Epithelial cell of prostate (primary cell): ENCODE measurements around the gene PCSK1N.
"Not testable (repeated sequence)": the region's sequence is repeated elsewhere in the genome, so short reads cannot be mapped to it uniquely, and the experiment has no call there.

ENCODE experiments used
- DNase-seq: peaks from one replicate; pipeline ENCODE4 v3.0.0-alpha.2; 2011; ENCODE audit warnings: low read depth, low spot score
- H3K27ac ChIP-seq: fragments of 450-650 bp; 2 replicates; pipeline ENCODE4 v1.5.1; 2017; ENCODE audit warnings: mild to moderate bottlenecking

The PCSK1N gene

DNA sequence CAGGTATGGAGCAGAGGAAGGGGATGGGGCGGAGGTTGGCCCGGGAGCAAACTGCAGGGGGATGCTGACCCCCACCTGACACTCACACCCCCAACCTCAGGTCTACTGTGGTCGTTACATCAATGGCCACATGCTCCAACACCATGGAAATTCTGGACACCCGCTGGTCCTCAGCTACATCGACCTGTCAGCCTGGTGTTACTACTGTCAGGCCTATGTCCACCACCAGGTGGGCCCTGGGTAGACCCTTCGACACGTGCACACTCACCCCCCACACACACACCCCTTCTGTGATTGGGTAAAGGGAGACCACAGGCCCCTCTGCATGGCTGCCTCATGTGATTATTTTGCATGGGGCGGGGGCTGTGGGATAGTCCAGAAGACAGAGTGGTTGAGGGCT, 11.3 kb downstream of the PCSK1N start:
- no peak for DNase-seq

DNA sequence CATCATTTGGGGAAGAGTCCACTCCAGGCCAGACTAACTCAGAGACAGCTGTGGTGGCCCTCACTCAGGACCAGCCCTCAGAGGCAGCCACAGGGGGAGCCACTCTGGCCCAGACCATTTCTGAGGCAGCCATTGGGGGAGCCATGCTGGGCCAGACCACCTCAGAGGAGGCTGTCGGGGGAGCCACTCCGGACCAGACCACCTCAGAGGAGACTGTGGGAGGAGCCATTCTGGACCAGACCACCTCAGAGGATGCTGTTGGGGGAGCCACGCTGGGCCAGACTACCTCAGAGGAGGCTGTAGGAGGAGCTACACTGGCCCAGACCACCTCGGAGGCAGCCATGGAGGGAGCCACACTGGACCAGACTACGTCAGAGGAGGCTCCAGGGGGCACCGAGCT, 12.4 kb downstream of the PCSK1N start:
- H3K27ac ChIP-seq: no peak overlapping the region
- no peak for DNase-seq

More for the DNA sequence above, 11.3 kb downstream of the PCSK1N start:
- no peak overlapping the region for H3K27ac ChIP-seq

DNA sequence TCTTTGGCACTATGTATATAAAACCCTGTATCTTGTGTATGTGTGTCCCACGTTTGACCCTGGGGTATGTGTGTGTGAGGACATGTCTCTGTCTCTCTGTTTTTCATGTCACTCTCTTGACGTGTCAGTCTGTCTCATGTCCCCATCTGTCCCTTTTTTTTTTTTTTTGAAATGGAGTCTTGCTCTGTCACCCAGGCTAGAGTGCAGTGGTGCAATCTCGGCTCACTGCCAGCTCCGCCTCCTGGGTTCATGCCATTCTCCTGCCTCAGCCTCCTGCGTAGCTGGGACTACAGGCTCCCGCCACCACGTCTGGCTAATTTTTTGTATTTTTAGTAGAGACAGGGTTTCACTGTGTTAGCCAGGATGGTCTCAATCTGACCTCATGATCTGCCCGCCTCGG, 16.0 kb downstream of the PCSK1N start:
- DNase-seq, H3K27ac ChIP-seq: not testable (repeated sequence)

DNA sequence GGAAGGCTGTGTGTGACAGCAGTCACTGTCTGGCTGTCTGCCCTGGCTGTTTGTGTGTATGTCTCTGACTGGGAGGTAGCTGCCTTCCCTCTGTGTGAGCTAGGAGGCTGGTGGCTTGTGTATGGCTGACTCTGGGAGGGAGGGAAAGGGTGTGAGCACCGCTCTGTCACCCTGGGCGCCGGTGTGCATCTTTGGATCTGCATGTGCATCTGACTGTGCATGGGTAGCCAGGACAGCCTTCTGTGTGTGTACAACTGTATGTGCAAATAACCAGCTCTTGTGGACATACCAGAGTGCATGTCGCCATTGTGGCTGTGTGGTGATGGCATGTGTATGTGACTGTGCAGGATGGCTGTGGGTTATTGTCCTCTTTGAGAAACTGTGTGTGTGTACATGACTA, 16.5 kb downstream of the PCSK1N start:
- no peak for DNase-seq
- no peak overlapping the region for H3K27ac ChIP-seq

DNA sequence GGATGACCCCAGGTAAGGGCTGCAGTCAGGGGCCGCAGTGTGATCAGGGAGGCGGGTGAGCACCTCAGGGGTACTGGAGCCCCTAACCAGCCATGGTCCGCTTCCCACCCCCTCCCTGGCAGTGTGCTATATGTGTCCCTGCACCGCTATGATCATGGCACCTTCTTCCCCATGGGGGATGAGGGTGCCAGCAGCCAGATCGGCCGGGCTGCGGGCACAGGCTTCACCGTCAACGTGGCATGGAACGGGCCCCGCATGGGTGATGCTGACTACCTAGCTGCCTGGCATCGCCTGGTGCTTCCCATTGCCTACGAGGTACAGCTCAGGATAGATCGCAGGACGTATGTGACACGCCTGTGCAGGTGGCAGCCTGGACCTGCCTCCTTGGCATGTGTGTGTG, 17.3 kb downstream of the PCSK1N start:
- DNase-seq: no peak
- H3K27ac ChIP-seq: no peak overlapping the region

DNA sequence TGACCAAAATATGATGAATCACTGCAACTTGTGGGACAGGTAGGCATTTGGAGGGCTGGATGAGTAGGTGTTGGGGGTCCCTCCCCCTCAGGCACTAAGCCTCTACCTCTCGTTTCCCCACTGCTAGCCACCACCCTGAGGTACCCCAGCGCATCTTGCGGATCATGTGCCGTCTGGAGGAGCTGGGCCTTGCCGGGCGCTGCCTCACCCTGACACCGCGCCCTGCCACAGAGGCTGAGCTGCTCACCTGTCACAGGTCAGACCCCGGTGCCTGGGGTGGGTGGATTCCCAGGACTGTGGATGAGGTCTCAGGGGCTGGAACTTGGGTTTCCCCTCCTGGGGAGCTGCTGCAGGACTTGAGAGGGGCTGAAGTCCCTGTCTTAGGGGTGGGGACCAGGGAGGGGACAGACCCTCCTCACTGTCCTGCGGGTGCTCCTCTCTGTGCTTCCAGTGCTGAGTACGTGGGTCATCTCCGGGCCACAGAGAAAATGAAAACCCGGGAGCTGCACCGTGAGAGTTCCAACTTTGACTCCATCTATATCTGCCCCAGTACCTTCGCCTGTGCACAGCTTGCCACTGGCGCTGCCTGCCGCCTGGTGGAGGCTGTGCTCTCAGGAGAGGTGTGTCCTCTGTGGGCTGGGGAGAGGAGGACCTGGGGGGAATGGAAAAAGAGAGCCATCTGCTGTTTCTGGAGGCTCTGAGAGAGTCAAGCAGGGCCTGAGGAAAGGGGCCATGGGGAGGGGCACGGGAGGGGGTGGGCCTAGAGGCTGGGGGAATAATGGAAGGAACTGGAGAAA, 19.2 kb downstream of the PCSK1N start:
- DNase-seq: no peak
- H3K27ac ChIP-seq: no peak overlapping the region

DNA sequence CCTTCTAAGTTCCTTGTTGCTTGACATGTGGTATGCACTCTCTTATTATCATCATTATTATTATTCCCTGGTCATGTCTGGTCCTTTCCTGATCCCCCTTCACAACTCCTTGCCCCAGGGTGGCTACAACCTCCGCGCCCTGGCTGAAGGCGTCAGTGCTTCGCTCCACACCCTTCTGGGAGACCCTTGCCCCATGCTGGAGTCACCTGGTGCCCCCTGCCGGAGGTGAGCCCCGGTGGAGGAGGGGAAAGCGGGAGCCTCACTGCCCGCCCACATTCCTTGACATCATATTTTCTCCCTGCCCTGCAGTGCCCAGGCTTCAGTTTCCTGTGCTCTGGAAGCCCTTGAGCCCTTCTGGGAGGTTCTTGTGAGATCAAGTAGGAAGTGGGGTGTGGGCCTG, 20.1 kb downstream of the PCSK1N start:
- H3K27ac ChIP-seq: no peak overlapping the region
- DNase-seq: no peak

DNA sequence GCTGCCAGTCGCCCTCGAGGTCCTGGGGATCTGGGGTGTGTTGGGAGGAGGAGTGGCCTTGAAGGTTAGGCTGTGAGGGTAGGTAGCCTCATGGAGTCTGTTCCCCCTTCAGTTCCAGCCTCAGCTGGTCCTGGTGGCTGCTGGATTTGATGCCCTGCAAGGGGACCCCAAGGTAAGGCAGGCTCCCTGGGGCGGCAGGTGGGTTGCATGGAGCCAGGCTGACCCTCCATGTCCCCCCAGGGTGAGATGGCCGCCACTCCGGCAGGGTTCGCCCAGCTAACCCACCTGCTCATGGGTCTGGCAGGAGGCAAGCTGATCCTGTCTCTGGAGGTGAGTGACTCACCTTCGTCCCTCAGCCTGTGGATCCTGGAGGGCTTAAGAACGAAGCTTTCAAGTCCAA, 20.7 kb downstream of the PCSK1N start:
- no peak for DNase-seq
- H3K27ac ChIP-seq: no peak overlapping the region

DNA sequence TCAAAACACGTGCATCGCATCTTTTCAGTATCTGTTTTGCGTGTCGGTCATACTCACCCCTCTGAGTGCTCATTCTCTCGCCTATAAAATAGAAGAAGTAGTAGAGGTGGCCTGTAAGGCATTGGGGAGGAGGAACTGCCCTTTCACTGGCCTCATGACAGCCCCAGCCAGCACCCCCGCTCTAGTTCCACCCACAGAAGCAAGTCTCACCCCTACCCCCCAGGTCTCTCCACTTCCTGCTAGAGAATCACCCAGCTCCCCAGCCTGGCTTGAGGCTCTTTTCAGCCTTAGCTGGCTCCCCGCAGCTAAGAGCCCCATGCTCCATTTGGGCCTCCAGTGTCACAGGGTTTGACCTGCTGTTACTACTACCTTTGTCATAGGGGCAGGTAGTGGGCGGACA, 21.8 kb downstream of the PCSK1N start:
- no peak for DNase-seq
- H3K27ac ChIP-seq: no peak overlapping the region

DNA sequence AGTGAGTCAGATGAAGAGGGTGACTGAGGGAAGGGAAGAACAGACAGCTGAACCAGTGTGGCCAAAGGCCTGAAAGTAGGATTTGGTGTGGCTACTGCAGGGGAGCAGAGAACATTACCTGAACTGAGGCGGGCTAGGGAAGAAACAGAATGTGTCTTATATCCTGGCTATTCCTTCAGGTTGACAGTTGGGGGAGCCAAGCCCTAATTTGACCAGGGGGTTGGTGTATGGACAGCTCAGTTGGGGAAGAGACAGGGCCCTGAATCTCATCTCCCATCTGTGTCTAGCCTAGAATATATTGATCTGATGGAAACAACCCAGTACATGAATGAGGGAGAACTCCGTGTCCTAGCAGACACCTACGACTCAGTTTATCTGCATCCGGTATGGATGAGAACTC, 29.3 kb downstream of the PCSK1N start:
- H3K27ac ChIP-seq: no peak overlapping the region
- DNase-seq: no peak

DNA sequence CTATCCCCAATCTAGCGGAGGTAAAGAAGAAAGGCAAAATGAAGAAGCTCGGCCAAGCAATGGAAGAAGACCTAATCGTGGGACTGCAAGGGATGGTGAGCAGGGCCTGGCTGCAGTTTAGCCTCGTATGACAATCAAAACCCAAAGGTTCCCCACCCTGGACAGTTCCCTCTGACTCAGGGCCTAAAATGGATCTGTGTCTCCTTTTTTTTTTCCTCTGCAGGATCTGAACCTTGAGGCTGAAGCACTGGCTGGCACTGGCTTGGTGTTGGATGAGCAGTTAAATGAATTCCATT, 32.6 kb downstream of the PCSK1N start:
- H3K27ac ChIP-seq: peak overlapping the region; percentile 88
- DNase-seq: no peak

DNA sequence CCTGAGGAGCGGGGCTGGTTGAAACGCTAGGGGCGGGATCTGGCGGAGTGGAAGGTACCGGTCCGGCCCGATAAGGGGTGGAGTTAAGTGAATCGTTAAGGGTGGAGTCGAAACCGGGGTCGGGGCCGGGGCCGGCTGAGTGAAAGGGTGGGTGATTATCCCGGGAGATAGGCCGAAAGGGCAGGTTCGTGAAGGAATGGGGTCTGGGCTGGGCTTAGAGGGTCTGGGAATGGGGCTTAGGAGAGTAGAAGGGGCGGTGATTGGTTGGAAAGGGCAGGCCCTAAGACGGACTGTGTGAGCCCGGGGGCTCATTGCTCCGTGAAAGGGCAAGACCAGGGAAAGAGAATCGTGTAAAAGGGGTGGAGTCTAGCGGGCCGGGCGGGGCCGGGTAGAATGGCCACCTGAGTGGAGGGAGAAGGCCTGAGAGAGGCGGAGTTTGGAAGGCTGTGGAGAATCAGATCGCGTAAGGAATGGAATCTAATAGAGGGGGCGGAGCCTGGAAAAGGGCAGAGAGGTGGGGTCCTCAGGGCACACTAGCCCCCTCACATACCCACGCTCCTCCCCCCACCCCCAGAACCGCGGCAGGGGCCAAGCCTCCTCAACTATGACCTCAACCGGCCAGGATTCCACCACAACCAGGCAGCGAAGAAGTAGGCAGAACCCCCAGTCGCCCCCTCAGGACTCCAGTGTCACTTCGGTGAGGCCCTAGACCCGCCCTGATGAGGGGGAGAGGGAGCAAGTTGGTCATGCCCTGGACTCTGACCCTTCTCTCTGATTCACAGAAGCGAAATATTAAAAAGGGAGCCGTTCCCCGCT, 33.1 kb downstream of the PCSK1N start:
- peak overlapping the region; percentile 88 for H3K27ac ChIP-seq
- peak; percentile 24 for DNase-seq

DNA sequence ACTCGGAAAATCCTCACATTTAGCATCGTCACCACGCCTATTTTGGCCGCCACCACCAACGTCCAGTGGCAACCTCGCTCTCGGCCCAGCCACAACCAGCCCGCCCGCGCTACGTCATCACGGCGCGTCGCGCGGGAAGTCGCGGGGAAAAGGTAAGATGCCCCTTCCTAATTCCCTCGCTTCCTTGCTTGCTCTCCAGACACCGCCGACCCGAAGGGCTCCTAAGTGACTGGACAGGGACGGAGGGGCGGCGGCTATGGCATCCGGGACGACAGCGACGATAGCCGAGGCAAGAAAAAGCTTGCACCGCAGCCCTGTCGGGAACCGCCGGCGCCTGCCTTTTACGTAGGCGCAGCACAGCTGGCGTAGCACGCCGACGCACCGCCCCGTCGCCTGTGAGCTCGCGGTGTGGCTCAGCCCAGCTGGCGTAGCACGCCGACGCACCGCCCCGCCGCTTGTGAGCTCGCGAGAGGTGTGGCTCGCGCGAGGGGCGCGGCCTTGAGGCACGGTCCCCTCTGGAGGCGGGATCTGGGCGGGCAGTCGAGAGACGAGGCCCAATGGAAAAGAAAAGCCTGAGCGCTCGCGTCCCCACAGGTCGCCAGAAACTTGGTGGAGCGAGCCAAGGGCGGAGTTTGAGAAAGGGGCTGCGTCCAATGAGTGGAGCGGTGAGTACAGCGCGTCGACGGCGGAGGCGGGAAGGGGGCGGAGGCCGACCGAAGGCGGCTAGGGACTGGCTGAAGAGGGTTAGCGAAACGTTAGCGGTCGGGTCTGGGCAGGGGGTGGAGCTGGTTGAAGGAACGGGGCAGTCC, 33.9 kb downstream of the PCSK1N start, which contains the start of gene HDAC6:
Gene HDAC6 (plus strand): TSS at position 788 of the 809 bp plus-strand sequence. CDS start 626 bp downstream, outside the sequence.
- H3K27ac ChIP-seq: peak within 1 kb of the TSS; percentile 88
- peak; percentile 92 for DNase-seq

DNA sequence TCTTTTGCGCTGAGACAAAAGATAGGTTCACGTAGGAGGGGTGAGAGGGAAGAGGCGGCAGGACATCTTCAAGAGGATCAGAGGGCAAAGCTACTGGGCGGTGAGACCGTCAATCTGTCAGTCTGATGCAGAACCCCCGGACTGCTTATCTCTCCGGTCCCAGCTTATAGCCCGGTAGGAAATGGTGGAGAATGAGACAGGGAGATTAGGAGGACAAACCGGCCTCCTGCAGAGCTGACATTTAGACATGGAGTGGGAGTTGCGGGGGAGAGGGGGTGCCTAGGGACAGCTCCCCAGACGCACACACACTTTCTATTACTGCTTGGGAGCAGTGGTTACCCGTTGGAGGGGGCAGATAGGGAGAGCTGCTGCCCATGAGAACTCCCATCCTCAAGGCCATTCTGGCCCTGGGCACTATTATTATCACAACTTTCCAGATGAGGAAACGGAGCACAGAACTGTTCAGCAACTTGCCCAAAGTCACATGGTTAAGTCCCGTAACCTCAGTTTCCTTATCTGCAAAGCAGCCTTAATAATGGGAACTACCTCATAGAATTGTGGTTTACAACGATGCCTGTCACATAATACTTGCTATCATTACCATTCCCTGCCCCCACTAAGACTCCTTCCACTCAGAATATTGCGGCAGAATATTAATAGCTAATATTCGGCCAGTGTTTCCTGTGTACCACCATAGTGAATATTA, 34.7 kb downstream of the PCSK1N start:
- H3K27ac ChIP-seq: peak overlapping the region; percentile 88
- no peak for DNase-seq

DNA sequence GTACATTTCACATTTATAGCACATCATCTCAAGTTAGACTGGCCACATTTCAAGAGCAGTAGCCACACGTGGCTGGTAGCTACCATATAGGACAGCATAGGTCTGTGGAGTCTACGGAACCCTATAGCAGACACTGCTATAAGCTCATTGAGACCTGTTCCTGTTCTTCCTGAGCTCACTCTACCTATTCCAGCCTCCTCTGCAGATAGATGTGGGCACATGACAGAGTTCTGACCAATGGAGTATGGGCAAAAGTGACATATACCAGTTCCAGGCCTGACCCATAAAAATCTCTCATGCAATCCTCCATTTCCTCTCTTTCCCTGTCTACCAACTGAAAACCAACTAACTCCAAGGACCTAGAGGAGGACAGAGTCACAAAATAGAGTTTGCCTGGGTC, 37.1 kb downstream of the PCSK1N start:
- no peak for DNase-seq
- no peak overlapping the region for H3K27ac ChIP-seq

DNA sequence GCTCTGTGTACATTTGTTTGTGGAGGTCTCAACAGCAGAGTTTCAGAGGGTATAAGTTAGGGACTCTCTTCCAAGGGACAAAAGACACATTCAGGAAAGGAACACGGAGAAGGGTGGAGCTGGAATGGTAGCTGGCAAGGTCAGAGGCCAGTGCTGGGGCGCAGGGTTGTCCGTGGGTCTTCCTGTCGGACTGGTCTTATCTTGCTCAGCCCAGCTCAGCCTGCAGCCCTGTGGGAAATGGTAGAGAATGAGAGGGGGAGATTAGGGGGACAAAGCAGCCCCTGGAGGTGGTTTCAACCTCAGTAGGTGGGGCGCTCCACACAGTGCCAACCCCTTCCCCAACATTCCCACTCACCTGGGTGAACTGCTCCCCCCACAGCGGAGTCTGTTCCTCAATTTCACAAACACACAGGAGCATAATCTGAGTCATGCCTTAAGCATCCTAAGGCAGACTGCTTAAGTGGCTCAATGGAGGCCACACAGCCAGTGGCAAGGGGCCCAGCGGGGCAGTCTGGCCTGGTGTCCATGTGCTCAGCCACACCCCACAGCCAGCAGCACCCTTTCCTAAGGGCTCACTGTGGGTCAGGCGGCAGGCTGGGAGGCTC, 40.4 kb downstream of the PCSK1N start:
- DNase-seq: no peak
- no peak overlapping the region for H3K27ac ChIP-seq

DNA sequence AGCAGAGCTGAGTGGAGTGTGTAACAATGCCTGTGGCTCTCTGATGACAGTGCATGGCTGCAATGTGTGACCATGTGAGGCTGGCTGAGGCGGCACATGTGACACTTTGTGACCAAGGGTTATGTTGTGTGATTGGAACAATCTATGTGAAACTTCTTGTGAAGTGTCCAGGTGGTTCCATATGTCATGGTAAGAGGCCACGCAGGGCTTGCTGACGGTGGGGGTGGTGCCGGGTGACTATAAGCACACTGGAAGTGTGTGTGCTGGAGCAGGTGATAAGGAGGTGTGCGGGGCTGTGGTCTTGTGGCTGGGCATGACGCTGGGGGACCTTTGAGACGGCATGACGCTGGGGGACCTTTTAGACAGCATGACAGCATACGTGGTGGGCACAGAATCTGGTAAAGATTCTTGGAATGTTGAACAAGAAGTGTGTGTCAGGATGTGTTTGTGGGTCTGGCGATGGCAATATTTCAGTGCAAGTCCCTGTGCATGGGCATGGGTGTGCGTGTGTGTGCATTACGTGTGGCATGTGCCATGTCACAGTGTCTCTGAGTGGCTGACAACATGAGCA, 41.0 kb downstream of the PCSK1N start:
- no peak overlapping the region for H3K27ac ChIP-seq
- DNase-seq: no peak

DNA sequence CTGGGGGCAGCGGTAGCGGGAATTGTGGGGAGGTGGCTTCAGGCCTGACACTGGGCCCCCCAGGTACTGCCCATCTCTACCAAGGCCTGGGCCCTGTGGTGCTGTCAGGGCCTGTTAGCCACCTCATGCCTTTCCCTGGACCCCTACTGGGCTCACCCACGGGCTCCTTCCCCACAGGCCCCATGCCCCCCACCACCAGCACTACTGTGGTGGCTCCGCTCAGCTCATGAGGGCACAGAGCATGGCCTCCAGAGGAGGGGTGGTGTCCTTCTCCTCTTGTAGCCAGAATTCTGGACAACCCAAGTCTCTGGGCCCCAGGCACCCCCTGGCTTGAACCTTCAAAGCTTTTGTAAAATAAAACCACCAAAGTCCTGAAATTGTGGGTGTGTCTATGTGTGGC, 41.5 kb downstream of the PCSK1N start:
- H3K27ac ChIP-seq: no peak overlapping the region
- no peak for DNase-seq

DNA sequence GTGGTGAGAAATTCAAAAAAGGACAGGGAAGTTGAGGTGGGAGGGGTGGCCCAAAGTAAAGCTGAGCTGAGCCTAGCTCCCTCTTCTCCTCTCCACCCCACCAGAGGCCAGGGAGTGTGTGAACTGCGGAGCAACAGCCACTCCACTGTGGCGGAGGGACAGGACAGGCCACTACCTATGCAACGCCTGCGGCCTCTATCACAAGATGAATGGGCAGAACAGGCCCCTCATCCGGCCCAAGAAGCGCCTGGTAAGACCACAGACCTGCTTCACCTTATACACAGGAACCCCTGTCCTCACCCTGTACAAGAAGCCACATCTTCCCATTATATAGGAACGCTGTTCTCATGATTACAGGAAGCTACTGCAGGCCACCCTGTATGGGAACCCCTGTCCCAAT, 43.2 kb downstream of the PCSK1N start:
- no peak overlapping the region for H3K27ac ChIP-seq
- DNase-seq: no peak
